HepG2 (cell line): Measurements from ENCODE around the gene AXIN1. TPM values are rescaled to one million over a fixed set of nuclear protein-coding genes. Genes with fewer than 3 reads are reported as not detected.

Experiments used
- ADNP ChIP-seq: sonication (generic); formaldehyde crosslinking; IDR thresholded peaks from 2 replicates; pipeline ENCODE4 v1.4.0; 2020; ENCODE audit warnings: missing genetic modification reagents
- ARID3A ChIP-seq: IDR thresholded peaks from 2 replicates; pipeline ENCODE4 v1.6.1; 2012; ENCODE audit warnings: low read depth, low read length, improper control_type of control experiment
- BCL3 ChIP-seq: sonication (generic); formaldehyde crosslinking; IDR thresholded peaks from 2 replicates; pipeline ENCODE4 v1.5.1; 2020; ENCODE audit warnings: mild to moderate bottlenecking, missing genetic modification reagents, moderate library complexity
- ELF3 ChIP-seq: IDR thresholded peaks from 2 replicates; pipeline ENCODE4 v1.6.1; 2016; ENCODE audit warnings: missing genetic modification reagents, missing compliant biosample characterization
- EP300 ChIP-seq, 3 experiments: sonication (generic) in 1 of 3; formaldehyde crosslinking in 1 of 3; IDR thresholded peaks; 2 replicates each; pipeline versions ENCODE4 v1.5.1 to v1.6.1; 2011 to 2020; ENCODE audit warnings: low read depth in 2 of 3, low read length in 2 of 3, borderline replicate concordance in 1 of 3, improper control_type of control experiment in 1 of 3, mild to moderate bottlenecking in 1 of 3, missing genetic modification reagents in 1 of 3, moderate library complexity in 1 of 3
- FIP1L1 ChIP-seq: fragments of 200-400 bp; formaldehyde crosslinking; IDR thresholded peaks from 2 replicates; pipeline ENCODE4 v1.6.1; 2018; ENCODE audit warnings: low read depth, mild to moderate bottlenecking, low read length, moderate library complexity, borderline replicate concordance; ENCODE audit not compliant: insufficient read depth
- FOXM1 ChIP-seq: sonication (generic); formaldehyde crosslinking; IDR thresholded peaks from 2 replicates; pipeline ENCODE4 v1.5.0; 2020; ENCODE audit warnings: missing genetic modification reagents
- HMG20A ChIP-seq: IDR thresholded peaks from 2 replicates; pipeline ENCODE4 v1.6.1; 2016; ENCODE audit warnings: borderline replicate concordance
- KMT2B ChIP-seq: IDR thresholded peaks from 2 replicates; pipeline ENCODE4 v1.6.1; 2016; ENCODE audit warnings: missing genetic modification reagents, missing compliant biosample characterization
- MEF2D ChIP-seq: sonication (generic); formaldehyde crosslinking; IDR thresholded peaks from 2 replicates; pipeline ENCODE4 v1.5.1; 2020; ENCODE audit warnings: mild to moderate bottlenecking, missing genetic modification reagents
- NR2F1 ChIP-seq, 2 experiments: fragments of 450-650 bp in 1 of 2; formaldehyde crosslinking in 1 of 2; IDR thresholded peaks; 2 replicates each; pipeline versions ENCODE4 v1.5.0 to v1.6.1; 2016 to 2020; ENCODE audit warnings: mild to moderate bottlenecking in 1 of 2, missing compliant biosample characterization in 1 of 2, missing genetic modification reagents in 1 of 2, moderate library complexity in 1 of 2
- PHF5A ChIP-seq: IDR thresholded peaks from one replicate; pipeline ENCODE4 v1.6.1; 2018; ENCODE audit warnings: low read depth, missing genetic modification reagents; ENCODE audit not compliant: unreplicated experiment
- SNAI1 ChIP-seq: sonication (generic); formaldehyde crosslinking; IDR thresholded peaks from 2 replicates; pipeline ENCODE4 v1.5.0; 2020; ENCODE audit warnings: mild to moderate bottlenecking, missing genetic modification reagents, borderline replicate concordance
- USF2 ChIP-seq, 2 experiments: sonication (generic) in 1 of 2; formaldehyde crosslinking in 1 of 2; IDR thresholded peaks; 2 replicates each; pipeline versions ENCODE4 v1.5.1 to v1.6.1; 2011 to 2020; ENCODE audit warnings: borderline replicate concordance in 1 of 2, low read depth in 1 of 2, low read length in 1 of 2, mild to moderate bottlenecking in 1 of 2, missing genetic modification reagents in 1 of 2, moderate library complexity in 1 of 2
- ZBTB42 ChIP-seq: sonication (generic); formaldehyde crosslinking; IDR thresholded peaks from 2 replicates; pipeline ENCODE4 v1.5.0; 2020; ENCODE audit warnings: mild to moderate bottlenecking, missing genetic modification reagents
- ZBTB7A ChIP-seq: sonication (generic); formaldehyde crosslinking; IDR thresholded peaks from 2 replicates; pipeline ENCODE4 v1.8.0; 2022; ENCODE audit warnings: mild to moderate bottlenecking, missing genetic modification reagents
- ZFYVE20 ChIP-seq: sonication (generic); formaldehyde crosslinking; IDR thresholded peaks from 2 replicates; pipeline ENCODE4 v1.8.0; 2023; ENCODE audit warnings: low read depth, mild to moderate bottlenecking, moderate library complexity, missing genetic modification reagents, borderline replicate concordance
- ZNF12 ChIP-seq: sonication (generic); formaldehyde crosslinking; IDR thresholded peaks from 2 replicates; pipeline ENCODE4 v1.5.0; 2020; ENCODE audit warnings: missing genetic modification reagents
- ZNF232 ChIP-seq: sonication (generic); formaldehyde crosslinking; IDR thresholded peaks from 2 replicates; pipeline ENCODE4 v1.4.0; 2020; ENCODE audit warnings: missing genetic modification reagents, borderline replicate concordance
- ZNF737 ChIP-seq: sonication (generic); formaldehyde crosslinking; IDR thresholded peaks from 2 replicates; pipeline ENCODE4 v1.5.0; 2020; ENCODE audit warnings: missing genetic modification reagents, mild to moderate bottlenecking, borderline replicate concordance
- ZNF800 ChIP-seq: sonication (generic); formaldehyde crosslinking; IDR thresholded peaks from 2 replicates; pipeline ENCODE4 v1.4.0; 2020; ENCODE audit warnings: missing genetic modification reagents
- polyA plus RNA-seq, 8 experiments: library from polyadenylated mRNA; depleted of rRNA in 3 of 8; stranded (reverse) in 7 of 8; unstranded in 1 of 8; fragments of >200 nt; fragmentation: Illumina TruSeq in 4 of 8; extraction: Trizol in 4 of 8; gene quantifications; 2 replicates each; pipeline versions ENCODE4 v1.2.1 to v1.2.3, GENCODE V29; 2011 to 2016; ENCODE audit warnings: low read depth in 4 of 8, missing spikeins in 1 of 8, mixed read lengths in 1 of 8; ENCODE audit not compliant: insufficient read depth in 1 of 8
- total RNA-seq, 5 experiments: library from RNA; depleted of rRNA; stranded (reverse); fragments of >200 nt; fragmentation: Illumina TruSeq; extraction: Trizol; gene quantifications; 2 replicates each; pipeline ENCODE4 v1.2.3, GENCODE V29; 2016; ENCODE audit warnings: low read depth in 1 of 5

AXIN1 gene
- total and polyA plus RNA-seq, 2 of the 13 experiments (the other 11 are each of a cell fraction or from before 2014, with no cell fraction given) = 24.0 to 26.0 TPM

GRCh38 chr16:359067-359763 lies 6.7 kb upstream of the AXIN1 start (continued):
- TF ChIP-seq FOXM1 = no peak
- TF ChIP-seq ZBTB42 (CRISPR knock-in tag) = no peak; the same call in 1 of the 2 replicates
- TF ChIP-seq FIP1L1 = no peak
- peak; percentile 87; the same call in 1 of the 2 replicates for TF ChIP-seq BCL3
- no peak for TF ChIP-seq KMT2B
- TF ChIP-seq SNAI1 = 0 out of 2 replicates have a peak, but pooled peaks have one; percentile 55
- no peak for TF ChIP-seq HMG20A (CRISPR knock-in tag)
- TF ChIP-seq ZNF737 (CRISPR knock-in tag) = no peak
- no peak for TF ChIP-seq PHF5A (CRISPR knock-in tag)
- TF ChIP-seq ADNP = no peak
- no peak for TF ChIP-seq USF2 (IDR thresholded peaks at IDR 0.05; ENCODE audit: low read depth, low read length)
- TF ChIP-seq USF2 (CRISPR knock-in tag; IDR thresholded peaks at IDR 0.05; ENCODE audit: borderline replicate concordance) = no peak; the same call in 1 of the 2 replicates
- peak; percentile 53; the same call in 1 of the 2 replicates for TF ChIP-seq MEF2D (CRISPR knock-in tag)
- TF ChIP-seq ELF3 = peak; percentile 79
- peak; percentile 93 to 98 for TF ChIP-seq NR2F1 (CRISPR knock-in tag; IDR thresholded peaks at IDR 0.05)
- no peak for TF ChIP-seq ZNF800 (CRISPR knock-in tag)
- TF ChIP-seq ZBTB7A (CRISPR knock-in tag) = peak; percentile 57; the same call in 1 of the 2 replicates
- TF ChIP-seq ZFYVE20 (CRISPR knock-in tag) = no peak
- TF ChIP-seq ZNF12 = no peak
- peak in 1 of 2 experiments; percentile 53; a peak in 1 of 4 replicates for TF ChIP-seq EP300 (IDR thresholded peaks at IDR 0.05; ENCODE audit: low read depth in 2 of 2, low read length in 2 of 2)
- TF ChIP-seq EP300 (CRISPR knock-in tag; IDR thresholded peaks at IDR 0.05; ENCODE audit: borderline replicate concordance) = no peak
- no peak for TF ChIP-seq ARID3A
- no peak for TF ChIP-seq ZNF232 (CRISPR knock-in tag)
